ENCODE measurements around the gene NTNG1. TPM values are rescaled to one million over a fixed set of nuclear protein-coding genes. Genes with fewer than 3 reads are reported as not detected.

NTNG1 gene
- total and polyA plus RNA-seq, 2 of the 8 experiments (the other 6 are each of a cell fraction or from before 2014, with no cell fraction given), result 1.2 to 4.1 TPM

DNA sequence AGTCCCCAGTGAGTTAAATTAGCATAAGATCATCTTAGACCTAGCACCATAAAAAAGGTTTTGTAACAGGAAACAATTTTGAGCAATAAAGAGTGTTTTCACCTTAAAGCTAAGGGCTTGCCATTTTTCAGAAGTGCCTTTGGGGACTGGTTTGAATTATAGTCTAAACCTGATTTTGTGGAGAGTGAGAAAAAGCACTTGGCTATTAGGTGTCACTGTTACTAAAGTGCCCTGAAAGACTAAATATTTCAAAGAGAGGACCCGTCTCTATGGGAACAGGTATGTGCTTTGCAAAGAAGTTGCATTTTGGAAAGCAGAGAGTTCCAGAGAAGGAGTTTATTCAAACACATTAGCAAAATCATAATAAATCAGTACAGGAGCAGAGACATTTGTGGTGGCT is 9.1 kb downstream of the NTNG1 start (continued):
- no peak for TF ChIP-seq EP300 (IDR thresholded peaks at IDR 0.05; ENCODE audit: borderline replicate concordance in 1 of 2, low read depth in 2 of 2, low read length in 2 of 2)
- no peak for TF ChIP-seq USF2 (IDR thresholded peaks at IDR 0.05; ENCODE audit: low read length)
- TF ChIP-seq RFX5 (IDR thresholded peaks at IDR 0.05; ENCODE audit: borderline replicate concordance, low read depth, low read length), result no peak
- TF ChIP-seq MAFK (IDR thresholded peaks at IDR 0.05; ENCODE audit: low read depth, low read length), result no peak
- TF ChIP-seq TAF7 (optimal IDR thresholded peaks at IDR 0.05; ENCODE audit: borderline replicate concordance, low read depth, low read length), result no peak
- no peak for TF ChIP-seq HDAC2 (IDR thresholded peaks at IDR 0.05; ENCODE audit: borderline replicate concordance in 1 of 2, low read depth in 2 of 2, low read length in 2 of 2)
